KOPT-K1 (cell line): ENCODE results near the gene MON2.
A peak's percentile ranks its signal among the peaks of the same experiment; 100 is the strongest.
"Not testable (repeated sequence)": the region's sequence is repeated elsewhere in the genome, so short reads cannot be mapped to it uniquely, and the experiment has no call there.

Source experiments
- H3K27ac ChIP-seq: fragments of 200-600 bp; sonication (generic); 2 replicates; pipeline ENCODE4 v1.5.1; 2016; ENCODE audit warnings: antibody characterized with exemption, mild to moderate bottlenecking, low read depth, low read length; ENCODE audit not compliant: poor library complexity, severe bottlenecking
- H3K36me3 ChIP-seq: fragments of 200-600 bp; sonication (generic); 2 replicates; pipeline ENCODE4 v1.5.1; 2017; ENCODE audit warnings: antibody characterized with exemption, mild to moderate bottlenecking, low read length, moderate library complexity; ENCODE audit not compliant: insufficient read depth
- H3K9me3 ChIP-seq: fragments of 200-600 bp; sonication (generic); 2 replicates; pipeline ENCODE4 v1.5.1; 2017; ENCODE audit warnings: antibody characterized with exemption, low read length, mild to moderate bottlenecking; ENCODE audit not compliant: insufficient read depth, poor library complexity, severe bottlenecking

Gene MON2

GRCh38 chr12:62461171-62461837 is 5.3 kb upstream of the MON2 start:
- H3K36me3 ChIP-seq, H3K27ac ChIP-seq: not testable (repeated sequence)
- peaks cover 21% of the 10 kb centered on the region for H3K9me3 ChIP-seq

GRCh38 chr12:62463252-62463651 is 3.4 kb upstream of the MON2 start:
- not testable (repeated sequence) for H3K36me3 ChIP-seq, H3K27ac ChIP-seq
- peaks cover 21% of the 10 kb centered on the region for H3K9me3 ChIP-seq

- peak overlapping the region; percentile 76 for H3K27ac ChIP-seq
- peaks cover 21% of the 10 kb centered on the region for H3K9me3 ChIP-seq
- peaks cover 9% of the 10 kb centered on the region for H3K36me3 ChIP-seq
Observed at GRCh38 chr12:62466018-62466593, 520 bp upstream of the MON2 start.

GRCh38 chr12:62468397-62468796 is 1.8 kb downstream of the MON2 start:
- Histone ChIP-seq H3K9me3 (peaks cover 8% of the 10 kb centered on the region), H3K27ac (no peak overlapping the region), H3K36me3 (peaks cover 23% of the 10 kb centered on the region)

- Histone ChIP-seq H3K36me3 (peaks cover 28% of the 10 kb centered on the region), H3K27ac (no peak overlapping the region), H3K9me3 (peaks cover 3% of the 10 kb centered on the region)
Observed at GRCh38 chr12:62468935-62469334, 2.3 kb downstream of the MON2 start.

GRCh38 chr12:62469704-62470103 is 3.1 kb downstream of the MON2 start:
- Histone ChIP-seq H3K36me3 (peaks cover 28% of the 10 kb centered on the region), H3K9me3 (no peaks in the 10 kb centered on the region), H3K27ac (no peak overlapping the region)

- H3K36me3 ChIP-seq = peaks cover 30% of the 10 kb centered on the region
- H3K9me3 ChIP-seq = no peaks in the 10 kb centered on the region
- no peak overlapping the region for H3K27ac ChIP-seq
Observed at GRCh38 chr12:62471734-62472133, 5.1 kb downstream of the MON2 start.

- no peaks in the 10 kb centered on the region for H3K9me3 ChIP-seq
- H3K36me3 ChIP-seq = peaks cover 37% of the 10 kb centered on the region
- no peak overlapping the region for H3K27ac ChIP-seq
Observed at GRCh38 chr12:62472472-62472871, 5.8 kb downstream of the MON2 start.

- no peaks in the 10 kb centered on the region for H3K9me3 ChIP-seq
- no peak overlapping the region for H3K27ac ChIP-seq
- H3K36me3 ChIP-seq = peaks cover 47% of the 10 kb centered on the region
Observed at GRCh38 chr12:62481843-62482540, 15.4 kb downstream of the MON2 start.

- Histone ChIP-seq H3K36me3 (peaks cover 39% of the 10 kb centered on the region), H3K9me3 (no peaks in the 10 kb centered on the region), H3K27ac (no peak overlapping the region)
Observed at GRCh38 chr12:62482769-62483168, 16.1 kb downstream of the MON2 start.

- peaks cover 36% of the 10 kb centered on the region for H3K36me3 ChIP-seq
- H3K9me3 ChIP-seq = no peaks in the 10 kb centered on the region
- H3K27ac ChIP-seq = no peak overlapping the region
Observed at GRCh38 chr12:62484233-62484632, 17.6 kb downstream of the MON2 start.

- Histone ChIP-seq H3K9me3 (peaks cover 18% of the 10 kb centered on the region), H3K27ac (no peak overlapping the region), H3K36me3 (peaks cover 72% of the 10 kb centered on the region)
Observed at GRCh38 chr12:62505786-62506185, 39.2 kb downstream of the MON2 start.

- Histone ChIP-seq H3K36me3 (peaks cover 73% of the 10 kb centered on the region), H3K9me3 (peaks cover 52% of the 10 kb centered on the region), H3K27ac (no peak overlapping the region)
Observed at GRCh38 chr12:62512901-62513300, 46.3 kb downstream of the MON2 start.

- not testable (repeated sequence) for H3K27ac ChIP-seq
- peaks cover 73% of the 10 kb centered on the region for H3K36me3 ChIP-seq
- peaks cover 52% of the 10 kb centered on the region for H3K9me3 ChIP-seq
Observed at GRCh38 chr12:62514080-62514479, 47.5 kb downstream of the MON2 start.

- Histone ChIP-seq H3K9me3 (peaks cover 23% of the 10 kb centered on the region), H3K27ac (no peak overlapping the region), H3K36me3 (peaks cover 58% of the 10 kb centered on the region)
Observed at GRCh38 chr12:62516927-62517326, 50.3 kb downstream of the MON2 start.

- Histone ChIP-seq H3K36me3 (peaks cover 48% of the 10 kb centered on the region), H3K9me3 (peaks cover 14% of the 10 kb centered on the region), H3K27ac (no peak overlapping the region)
Observed at GRCh38 chr12:62517887-62518286, 51.3 kb downstream of the MON2 start.
